Epidermal melanocyte (primary cell): Measurements from ENCODE around the gene EHD2.

ENCODE experiments used
- DNase-seq: peaks from one replicate; pipeline ENCODE4 v3.0.0; 2011; ENCODE audit warnings: low spot score; ENCODE audit not compliant: insufficient read length

The EHD2 gene

DNA sequence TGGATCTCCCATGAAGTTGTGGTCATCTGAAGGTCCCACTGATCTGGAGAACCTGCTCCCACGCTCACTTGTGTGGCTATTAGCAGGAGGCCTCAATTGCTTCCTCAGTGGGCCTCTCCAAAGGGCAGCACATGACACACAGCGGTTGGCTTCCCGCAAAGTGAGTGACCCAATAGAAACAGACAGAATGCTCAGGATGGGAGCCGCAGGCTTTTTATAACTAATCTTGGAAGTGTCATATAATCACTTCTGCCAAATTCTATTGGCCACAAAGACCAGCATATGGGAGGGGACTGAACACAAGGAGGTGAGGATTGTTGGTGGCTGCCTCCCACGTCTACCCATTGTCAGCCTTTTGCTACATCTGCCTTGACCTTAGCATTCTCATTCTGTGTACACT, 22.1 kb upstream of the EHD2 start:
- no peak for DNase-seq

- no peak for DNase-seq
Measured at GRCh38 chr19:47691782-47692181, 21.4 kb upstream of the EHD2 start.

- no peak for DNase-seq
Measured at GRCh38 chr19:47693489-47693888, 19.7 kb upstream of the EHD2 start.

DNA sequence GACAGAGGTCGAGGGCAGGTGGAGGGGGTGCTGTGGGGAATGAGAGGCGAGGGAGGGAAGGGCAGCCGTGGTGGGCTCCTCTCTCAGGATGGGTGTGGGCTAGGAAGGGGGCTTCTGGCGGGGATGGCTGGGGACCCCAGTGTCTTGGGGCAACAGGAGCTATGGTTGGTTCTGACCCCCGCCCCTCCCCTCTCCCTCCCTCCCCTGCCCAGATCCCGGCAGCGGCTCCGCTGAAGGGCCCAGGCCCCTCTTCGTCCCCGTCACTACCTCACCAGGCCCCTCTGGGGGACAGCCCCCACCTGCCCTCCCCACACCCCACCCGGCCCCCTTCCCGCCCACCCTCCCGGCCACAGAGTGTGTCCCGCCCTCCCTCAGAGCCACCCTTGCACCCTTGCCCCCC, 19.3 kb upstream of the EHD2 start:
- DNase-seq = no peak

DNA sequence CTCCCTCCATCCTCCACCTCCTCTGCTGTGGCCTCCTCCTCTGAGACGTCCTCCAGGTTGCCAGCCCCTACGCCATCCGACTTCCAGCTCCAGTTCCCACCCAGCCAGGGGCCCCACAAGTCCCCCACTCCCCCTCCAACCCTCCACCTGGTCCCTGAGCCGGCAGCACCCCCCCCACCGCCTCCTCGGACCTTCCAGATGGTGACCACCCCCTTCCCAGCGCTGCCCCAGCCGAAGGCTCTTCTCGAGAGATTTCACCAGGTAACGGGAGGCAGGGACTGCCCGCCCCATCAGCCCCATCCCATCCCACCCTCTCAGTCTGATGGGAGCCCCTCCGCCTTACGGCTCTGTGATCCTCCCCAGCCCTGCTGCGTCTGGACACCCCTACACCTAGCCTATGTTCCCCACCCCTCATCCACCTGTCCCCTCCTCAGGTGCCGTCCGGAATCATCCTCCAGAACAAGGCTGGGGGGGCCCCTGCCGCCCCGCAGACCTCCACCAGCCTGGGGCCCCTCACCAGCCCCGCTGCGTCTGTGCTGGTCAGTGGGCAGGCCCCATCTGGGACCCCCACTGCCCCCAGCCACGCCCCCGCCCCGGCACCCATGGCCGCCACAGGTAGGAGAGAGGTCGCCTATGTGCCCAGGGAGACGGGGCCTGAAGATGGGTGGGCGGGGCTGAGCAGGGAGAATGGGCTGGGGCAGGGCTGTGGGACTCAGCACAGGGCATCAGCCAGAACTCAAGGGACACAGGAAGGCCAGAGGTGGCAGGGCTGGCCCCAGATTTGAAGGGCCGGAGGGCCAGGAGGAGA, 18.6 kb upstream of the EHD2 start:
- no peak for DNase-seq

DNA sequence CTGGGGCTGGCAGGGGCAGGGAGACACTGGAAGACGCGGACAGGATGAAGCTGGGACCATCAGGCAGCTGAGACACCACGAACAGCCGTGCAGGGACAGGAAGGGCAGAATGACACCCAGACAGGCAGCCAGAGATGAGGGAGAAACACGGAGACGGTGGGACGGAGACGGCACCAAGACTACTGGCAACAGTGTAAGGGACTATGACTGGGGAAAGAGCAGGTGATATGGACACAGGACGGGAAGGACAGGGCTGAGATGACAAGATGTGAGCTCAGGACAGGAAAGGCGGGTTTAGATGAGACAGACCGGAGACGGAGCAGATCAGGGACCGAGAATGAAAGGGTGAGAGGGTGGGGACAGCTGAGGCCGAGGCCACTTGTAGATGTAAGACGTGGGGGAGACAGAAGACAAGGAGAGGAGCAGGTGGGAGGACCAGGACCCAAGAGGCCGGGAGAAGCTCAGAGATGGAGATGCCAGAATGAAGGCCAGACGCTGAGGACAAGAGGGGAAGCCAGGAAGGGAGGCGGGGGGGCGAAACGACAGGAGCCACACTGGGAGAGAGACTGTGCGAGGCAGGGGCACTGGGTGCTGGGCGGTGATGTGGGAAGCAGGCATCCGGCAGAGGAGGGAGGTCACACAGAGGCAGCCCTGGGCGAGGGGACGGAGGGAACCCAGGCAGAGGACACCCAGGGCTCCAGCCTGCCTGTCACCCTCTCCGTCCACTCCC, 17.5 kb upstream of the EHD2 start:
- no peak for DNase-seq

GRCh38 chr19:47696635-47697034, 16.6 kb upstream of the EHD2 start:
- no peak for DNase-seq

DNA sequence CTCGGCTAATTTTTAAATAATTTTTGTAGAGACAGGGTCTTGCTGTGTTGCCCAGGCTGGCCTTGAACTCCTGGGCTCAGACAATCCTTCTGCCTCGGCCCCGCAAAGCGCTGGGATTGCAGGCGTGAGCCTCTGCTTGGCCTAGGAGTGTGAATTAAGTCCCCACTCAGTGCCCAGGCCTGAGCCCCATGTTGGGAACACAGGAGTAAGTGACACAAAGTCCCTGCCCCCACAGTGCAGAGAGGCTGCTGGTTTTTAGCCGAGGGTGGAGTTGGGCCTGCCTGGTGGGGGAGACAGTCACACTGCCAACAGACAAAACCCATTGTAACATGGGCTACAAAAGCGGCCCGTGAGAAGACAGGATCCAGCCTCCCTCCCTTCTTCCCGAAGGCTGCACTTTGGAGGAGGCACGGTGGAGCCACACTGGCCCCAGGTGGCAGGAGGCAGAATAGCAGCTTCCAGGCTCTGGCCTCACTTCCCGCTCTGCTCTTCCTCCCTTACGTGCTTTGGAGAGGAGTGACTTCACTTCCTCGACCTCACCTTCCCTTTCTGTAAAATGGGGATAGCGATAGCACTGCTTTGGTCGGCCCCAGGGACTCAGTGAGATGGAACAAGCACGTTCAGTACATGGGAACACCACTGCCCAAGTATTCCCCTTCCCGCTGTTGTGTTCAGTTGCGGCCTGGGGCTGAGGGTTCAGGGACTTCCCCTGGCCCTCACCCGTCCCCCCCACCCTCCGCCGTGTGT, 15.2 kb upstream of the EHD2 start:
- DNase-seq = peak; percentile 87

DNA sequence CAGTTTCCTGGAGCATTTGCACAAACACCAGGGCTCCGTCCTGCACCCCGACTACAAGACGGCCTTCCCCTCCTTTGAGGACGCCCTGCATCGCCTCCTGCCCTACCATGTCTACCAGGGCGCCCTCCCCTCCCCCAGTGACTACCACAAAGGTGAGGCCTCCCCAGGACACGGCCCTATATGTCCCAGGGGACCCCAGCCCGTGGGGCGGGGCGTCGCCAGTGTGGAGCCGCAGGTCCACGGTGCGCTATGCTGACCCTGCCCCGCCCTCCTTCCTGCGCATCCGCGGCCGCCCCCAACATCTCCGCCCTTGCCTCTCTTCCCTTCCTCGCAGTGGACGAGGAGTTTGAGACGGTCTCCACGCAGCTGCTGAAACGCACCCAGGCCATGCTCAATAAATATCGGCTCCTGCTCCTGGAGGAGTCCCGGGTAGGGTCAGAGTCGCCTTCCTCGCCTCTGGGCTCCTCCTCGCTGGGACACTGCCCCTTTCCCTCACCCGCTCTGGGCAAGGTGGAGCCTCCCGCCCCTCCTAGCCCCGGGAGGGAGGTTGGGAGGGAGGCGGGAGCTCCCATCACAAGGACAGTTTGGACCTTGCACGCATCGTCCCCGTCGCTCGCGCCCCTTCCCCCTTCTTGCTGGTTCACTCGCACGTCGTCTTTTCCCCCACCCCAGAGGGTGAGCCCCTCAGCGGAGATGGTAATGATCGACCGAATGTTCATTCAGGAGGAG, 14.4 kb upstream of the EHD2 start:
- DNase-seq = no peak

- DNase-seq = peak; percentile 76
Measured at GRCh38 chr19:47699360-47699917, 13.8 kb upstream of the EHD2 start.

DNA sequence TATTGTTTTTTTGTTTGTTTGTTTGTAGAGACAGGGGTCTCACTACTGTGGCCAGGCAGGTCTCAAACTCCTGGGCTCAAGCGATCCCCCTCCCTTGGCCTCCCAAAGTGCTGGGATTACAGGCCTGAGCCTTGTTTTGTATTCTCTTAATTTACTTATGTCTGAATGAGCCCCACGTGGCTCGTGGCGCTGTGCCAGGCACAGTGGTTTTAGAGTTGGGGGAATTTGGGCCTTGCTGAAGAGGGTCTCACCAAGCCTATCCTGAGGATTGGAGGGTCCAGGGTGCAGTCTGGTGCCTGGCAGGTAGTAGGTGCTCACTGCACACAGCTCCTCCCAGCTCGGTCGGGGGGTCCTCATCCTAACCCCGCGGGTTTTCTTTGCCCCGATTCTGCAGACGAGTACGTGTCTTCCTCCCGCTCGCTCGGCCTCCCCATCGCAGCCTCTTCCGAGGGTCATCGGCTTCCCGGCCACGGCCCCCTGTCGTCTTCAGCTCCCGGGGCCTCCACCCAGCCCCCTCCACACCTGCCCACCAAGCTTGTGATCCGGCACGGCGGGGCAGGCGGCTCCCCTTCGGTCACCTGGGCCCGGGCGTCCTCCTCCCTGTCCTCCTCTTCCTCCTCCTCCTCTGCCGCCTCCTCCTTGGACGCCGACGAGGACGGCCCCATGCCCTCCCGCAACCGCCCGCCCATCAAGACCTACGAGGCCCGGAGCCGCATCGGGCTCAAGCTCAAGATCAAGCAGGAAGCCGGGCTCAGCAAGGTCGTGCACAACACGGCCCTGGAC, 12.1 kb upstream of the EHD2 start:
- DNase-seq = no peak

- DNase-seq = no peak
Measured at GRCh38 chr19:47701717-47702552, 11.3 kb upstream of the EHD2 start.

DNA sequence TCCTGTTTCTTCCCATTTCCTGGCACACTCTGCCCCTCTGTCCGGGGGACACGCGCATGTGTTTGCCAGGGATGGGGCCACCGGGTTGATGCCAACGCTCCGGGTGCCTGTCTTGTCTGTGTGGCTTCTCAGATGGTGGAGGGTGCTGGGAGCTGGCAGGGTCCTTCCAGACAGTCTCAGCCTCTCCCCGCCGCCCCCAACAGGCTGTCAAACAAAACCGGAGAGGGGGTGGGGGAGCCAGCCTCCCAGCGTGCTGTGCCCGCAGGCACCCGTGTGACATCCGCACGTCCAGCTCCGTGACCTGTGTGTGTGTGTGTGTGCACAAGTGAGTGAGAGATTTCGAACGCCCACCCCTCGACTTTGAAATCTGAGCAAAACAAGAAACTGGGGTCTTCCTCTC, 10.6 kb upstream of the EHD2 start:
- DNase-seq = no peak

GRCh38 chr19:47703301-47703700, 9.9 kb upstream of the EHD2 start:
- no peak for DNase-seq

GRCh38 chr19:47704024-47704423, 9.2 kb upstream of the EHD2 start:
- DNase-seq = no peak

DNA sequence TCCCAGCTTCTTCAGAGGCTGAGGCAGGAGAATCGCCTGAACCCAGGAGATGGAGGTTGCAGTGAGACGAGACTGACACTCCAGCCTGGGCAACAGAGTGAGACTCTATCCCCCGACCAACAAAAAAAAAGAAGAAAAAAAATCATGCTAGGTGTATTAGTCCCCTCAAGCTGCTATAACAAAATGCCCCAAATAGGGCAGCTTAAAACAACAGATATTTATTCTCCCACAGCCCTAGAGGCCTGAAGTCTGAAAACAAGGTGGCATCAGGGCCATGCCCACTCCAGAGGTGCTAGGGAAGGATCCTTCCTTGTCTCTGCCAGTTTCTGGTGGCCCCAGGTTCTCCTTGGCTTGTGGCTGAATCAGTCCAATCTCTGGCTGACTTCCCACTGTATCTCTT, 8.6 kb upstream of the EHD2 start:
- no peak for DNase-seq

GRCh38 chr19:47707135-47707925, 5.9 kb upstream of the EHD2 start:
- DNase-seq = no peak

GRCh38 chr19:47711652-47712242, 1.5 kb upstream of the EHD2 start:
- DNase-seq = no peak
